RWPE2 (cell line): ENCODE results near the gene EIF5.

Source experiments
- ATAC-seq: fragments of 200-7000 bp; cut with Tn5 transposase; 3 replicates; pipeline ENCODE4 v1.9.1; 2021; ENCODE audit warnings: low read depth
- DNase-seq: peaks from one replicate; pipeline ENCODE4 v3.0.0-alpha.2; 2020; ENCODE audit warnings: low spot score
- H3K27ac ChIP-seq: fragments of 450-650 bp; 2 replicates; pipeline ENCODE4 v1.5.1; 2017; ENCODE audit warnings: mild to moderate bottlenecking; ENCODE audit not compliant: poor library complexity, severe bottlenecking
- H3K27me3 ChIP-seq: fragments of 250-450 bp; sonication (Bioruptor Pico); 2 replicates; pipeline ENCODE4 v1.5.1; 2021; ENCODE audit warnings: mild to moderate bottlenecking, moderate library complexity; ENCODE audit not compliant: insufficient read depth, poor library complexity, severe bottlenecking
- H3K36me3 ChIP-seq: fragments of 250-450 bp; sonication (Bioruptor Pico); 2 replicates; pipeline ENCODE4 v1.5.1; 2020; ENCODE audit warnings: low read depth, mild to moderate bottlenecking, moderate library complexity
- H3K4me1 ChIP-seq: fragments of 250-450 bp; sonication (Bioruptor Pico); 2 replicates; pipeline ENCODE4 v1.5.1; 2021; ENCODE audit warnings: mild to moderate bottlenecking, moderate library complexity; ENCODE audit not compliant: insufficient read depth, poor library complexity, severe bottlenecking
- H3K4me3 ChIP-seq: fragments of 250-450 bp; sonication (Bioruptor Pico); 2 replicates; pipeline ENCODE4 v1.5.1; 2021; ENCODE audit warnings: mild to moderate bottlenecking, moderate library complexity; ENCODE audit not compliant: severe bottlenecking
- H3K9me3 ChIP-seq: fragments of 250-450 bp; sonication (Bioruptor Pico); 2 replicates; pipeline ENCODE4 v1.5.1; 2021; ENCODE audit warnings: mild to moderate bottlenecking, moderate library complexity; ENCODE audit not compliant: severe bottlenecking
- CTCF ChIP-seq: fragments of 450-650 bp; IDR thresholded peaks from one replicate; pipeline ENCODE4 v1.5.1; 2017; ENCODE audit warnings: mild to moderate bottlenecking, moderate library complexity; ENCODE audit not compliant: poor library complexity, severe bottlenecking

The EIF5 gene

GRCh38 chr14:103370087-103370486 lies 36.0 kb downstream of the EIF5 start:
- H3K9me3 ChIP-seq, result no peaks in the 10 kb centered on the region
- no peak overlapping the region for H3K4me3 ChIP-seq
- TF ChIP-seq CTCF, result no peak
- H3K4me1 ChIP-seq, result peaks cover 9% of the 10 kb centered on the region
- DNase-seq (no peak), ATAC-seq (no peak)
- no peaks in the 10 kb centered on the region for H3K27me3 ChIP-seq
- H3K36me3 ChIP-seq, result no peaks in the 10 kb centered on the region
- H3K27ac ChIP-seq, result no peak overlapping the region

- Histone ChIP-seq H3K4me1 (peaks cover 9% of the 10 kb centered on the region), H3K27ac (peak overlapping the region; percentile 66), H3K27me3 (no peaks in the 10 kb centered on the region), H3K4me3 (no peak overlapping the region), H3K36me3 (no peaks in the 10 kb centered on the region), H3K9me3 (no peaks in the 10 kb centered on the region)
- DNase-seq (no peak), ATAC-seq (no peak)
- TF ChIP-seq CTCF, result no peak
Observed at GRCh38 chr14:103372017-103372416, 38.0 kb downstream of the EIF5 start.

DNA sequence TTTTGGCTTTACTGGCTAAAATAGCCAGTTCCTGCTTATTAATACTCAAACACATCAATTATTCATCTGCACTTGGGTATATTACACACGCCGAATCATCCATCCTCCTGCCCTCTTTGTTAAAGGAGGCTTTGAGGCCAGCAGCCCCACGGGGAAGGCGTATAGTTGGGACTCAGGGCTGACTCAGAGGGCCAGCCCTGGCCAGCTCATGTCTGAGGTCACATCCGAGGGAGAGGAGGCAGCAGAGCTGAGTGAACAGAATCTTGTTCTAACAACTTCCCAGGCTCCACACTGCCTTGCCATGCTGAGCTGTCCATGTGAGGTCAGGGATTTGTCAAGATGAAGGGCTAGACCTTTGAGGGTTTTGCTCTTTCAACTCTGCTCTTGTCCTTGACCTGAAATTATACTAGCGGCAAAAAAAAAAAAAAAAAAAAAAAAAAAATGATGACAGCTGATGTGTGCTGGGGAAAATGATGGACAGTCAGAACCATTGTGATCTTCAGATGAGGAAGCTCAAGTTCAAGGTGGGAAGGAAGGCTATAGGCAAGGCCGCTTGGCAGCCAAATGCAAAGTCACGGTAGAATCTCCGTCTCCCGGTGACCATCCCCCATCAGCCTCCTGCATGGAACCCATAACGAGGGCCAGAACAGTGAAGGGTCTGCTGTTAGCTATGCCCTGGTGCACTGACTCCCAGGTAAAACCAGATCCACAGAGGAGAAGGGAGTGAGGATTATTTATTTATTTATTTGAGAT lies 38.7 kb downstream of the EIF5 start:
- Histone ChIP-seq H3K27ac (peak overlapping the region; percentile 66), H3K27me3 (no peaks in the 10 kb centered on the region)
- peak; percentile 96 for DNase-seq

GRCh38 chr14:103374121-103374520 lies 40.1 kb downstream of the EIF5 start:
- Histone ChIP-seq H3K4me1 (peaks cover 9% of the 10 kb centered on the region), H3K4me3 (no peak overlapping the region), H3K27ac (no peak overlapping the region), H3K36me3 (no peaks in the 10 kb centered on the region), H3K27me3 (no peaks in the 10 kb centered on the region), H3K9me3 (no peaks in the 10 kb centered on the region)
- no peak for ATAC-seq
- DNase-seq, result no peak
- TF ChIP-seq CTCF, result no peak

More for the DNA sequence above, 38.7 kb downstream of the EIF5 start:
- peak; percentile 100 for ATAC-seq
- Histone ChIP-seq H3K4me3 (no peak overlapping the region), H3K9me3 (no peaks in the 10 kb centered on the region), H3K4me1 (peaks cover 9% of the 10 kb centered on the region), H3K36me3 (no peaks in the 10 kb centered on the region)
- TF ChIP-seq CTCF, result no peak

GRCh38 chr14:103377522-103378037 lies 43.5 kb downstream of the EIF5 start:
- no peak for TF ChIP-seq CTCF
- peaks cover 7% of the 10 kb centered on the region for H3K4me1 ChIP-seq
- no peaks in the 10 kb centered on the region for H3K36me3 ChIP-seq
- no peak overlapping the region for H3K27ac ChIP-seq
- H3K27me3 ChIP-seq, result no peaks in the 10 kb centered on the region
- no peak for DNase-seq
- no peak for ATAC-seq
- H3K9me3 ChIP-seq, result no peaks in the 10 kb centered on the region
- H3K4me3 ChIP-seq, result no peak overlapping the region
